BE2C (cell line): ENCODE results near the gene KCTD20.

Experiments
- DNase-seq: peaks from one replicate; pipeline ENCODE4 v3.0.0-alpha.2; 2020
- H3K27me3 ChIP-seq: fragments of 250-450 bp; sonication (Bioruptor Pico); 2 replicates; pipeline ENCODE4 v1.5.1; 2020; ENCODE audit warnings: mild to moderate bottlenecking
- H3K36me3 ChIP-seq: fragments of 250-450 bp; sonication (Bioruptor Pico); 2 replicates; pipeline ENCODE4 v1.5.1; 2020; ENCODE audit warnings: mild to moderate bottlenecking
- H3K4me1 ChIP-seq: fragments of 250-450 bp; sonication (Bioruptor Pico); 2 replicates; pipeline ENCODE4 v1.5.1; 2020
- H3K4me3 ChIP-seq: 2 replicates; pipeline ENCODE4 v1.5.1; 2011; ENCODE audit warnings: low read depth, low read length
- H3K9me3 ChIP-seq: fragments of 250-450 bp; sonication (Bioruptor Pico); 2 replicates; pipeline ENCODE4 v1.5.1; 2020
- CTCF ChIP-seq: IDR thresholded peaks from 2 replicates; pipeline ENCODE4 v1.5.1; 2012; ENCODE audit warnings: mild to moderate bottlenecking, low read depth, low read length

The KCTD20 gene

GRCh38 chr6:36539814-36540568, 97.2 kb downstream of the KCTD20 start:
- TF ChIP-seq CTCF, result no peak
- H3K4me3 ChIP-seq, result no peak overlapping the region
- H3K4me1 ChIP-seq, result no peaks in the 10 kb centered on the region
- peaks cover 26% of the 10 kb centered on the region for H3K36me3 ChIP-seq
- no peaks in the 10 kb centered on the region for H3K27me3 ChIP-seq
- no peaks in the 10 kb centered on the region for H3K9me3 ChIP-seq
- DNase-seq, result no peak
